Caki2 (cell line): ENCODE data around the gene AK4. TPM values are rescaled to one million over a fixed set of nuclear protein-coding genes. Genes with fewer than 3 reads are reported as not detected.

Experiments
- DNase-seq: peaks from one replicate; pipeline ENCODE4 v3.0.0-alpha.2; 2015; ENCODE audit warnings: low read depth
- in situ Hi-C: cut with HindIII; loops from 2 replicates; pipeline ENCODE4 v1.10.0; 2016; ENCODE audit warnings: low sequenced_read_pairs, low pct_unique_long_range_greater_than_20kb, mixed read lengths
- total RNA-seq: library from RNA; depleted of rRNA; stranded (reverse); fragments of >200 nt; shearing (Covaris generic); gene quantifications from 2 replicates; pipeline ENCODE4 v1.2.3, GENCODE V29; 2014; ENCODE audit warnings: low replicate concordance

Gene AK4
- total RNA-seq, 1 experiment from 2014 or later = 14.0 TPM

DNA sequence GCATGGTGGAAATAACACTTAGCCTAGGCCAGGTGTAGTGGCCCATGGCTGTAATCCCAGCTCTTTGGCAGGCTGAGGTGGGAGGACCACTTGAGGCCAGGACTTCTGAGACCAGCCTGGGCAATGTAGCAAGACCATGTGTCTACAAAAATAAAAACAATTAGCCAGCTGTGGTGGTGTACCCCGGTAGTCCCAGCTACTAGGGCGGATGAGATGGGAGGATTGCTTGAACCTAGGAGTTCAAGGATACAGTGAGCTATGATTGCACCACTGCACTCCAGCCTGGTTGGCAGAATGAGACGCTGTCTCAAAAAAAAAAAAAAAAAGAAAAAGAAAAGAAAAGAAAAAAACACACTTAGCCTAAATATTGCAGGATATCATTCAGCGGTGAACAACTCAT lies 20.9 kb downstream of the AK4 start:
- no peak for DNase-seq
- in situ Hi-C loops = no loop called here

DNA sequence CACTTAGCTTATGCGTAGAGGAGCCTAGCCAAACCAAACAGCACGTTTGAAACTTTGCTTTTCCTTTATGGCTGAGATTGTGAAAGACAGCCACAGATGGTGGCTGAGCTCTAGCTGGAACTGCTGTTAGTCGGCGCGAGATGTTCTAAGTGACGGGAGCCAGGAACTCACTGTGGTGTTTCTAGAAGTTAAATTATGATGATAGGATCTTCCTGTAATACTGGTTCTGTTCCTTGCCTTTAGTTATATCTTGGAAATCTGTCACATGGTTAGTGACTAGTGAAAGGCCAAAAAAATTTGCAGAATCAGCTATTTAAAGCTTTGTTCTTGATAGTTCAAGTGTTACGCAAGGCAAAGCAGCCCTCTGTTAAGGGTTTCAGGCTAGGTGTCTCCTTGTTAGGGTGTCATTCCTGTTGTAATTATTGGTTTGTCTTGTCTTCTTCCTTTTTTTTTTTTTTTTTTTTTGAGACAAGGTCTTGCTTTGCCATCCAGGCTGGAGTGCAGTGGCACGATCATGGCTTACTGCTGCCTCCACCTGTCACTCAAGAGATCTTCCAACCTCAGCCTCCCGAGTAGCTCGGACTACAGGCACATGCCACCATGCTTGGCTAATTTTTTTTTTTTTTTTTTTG lies 22.6 kb downstream of the AK4 start:
- in situ Hi-C loops = no loop called here
- DNase-seq = no peak

DNA sequence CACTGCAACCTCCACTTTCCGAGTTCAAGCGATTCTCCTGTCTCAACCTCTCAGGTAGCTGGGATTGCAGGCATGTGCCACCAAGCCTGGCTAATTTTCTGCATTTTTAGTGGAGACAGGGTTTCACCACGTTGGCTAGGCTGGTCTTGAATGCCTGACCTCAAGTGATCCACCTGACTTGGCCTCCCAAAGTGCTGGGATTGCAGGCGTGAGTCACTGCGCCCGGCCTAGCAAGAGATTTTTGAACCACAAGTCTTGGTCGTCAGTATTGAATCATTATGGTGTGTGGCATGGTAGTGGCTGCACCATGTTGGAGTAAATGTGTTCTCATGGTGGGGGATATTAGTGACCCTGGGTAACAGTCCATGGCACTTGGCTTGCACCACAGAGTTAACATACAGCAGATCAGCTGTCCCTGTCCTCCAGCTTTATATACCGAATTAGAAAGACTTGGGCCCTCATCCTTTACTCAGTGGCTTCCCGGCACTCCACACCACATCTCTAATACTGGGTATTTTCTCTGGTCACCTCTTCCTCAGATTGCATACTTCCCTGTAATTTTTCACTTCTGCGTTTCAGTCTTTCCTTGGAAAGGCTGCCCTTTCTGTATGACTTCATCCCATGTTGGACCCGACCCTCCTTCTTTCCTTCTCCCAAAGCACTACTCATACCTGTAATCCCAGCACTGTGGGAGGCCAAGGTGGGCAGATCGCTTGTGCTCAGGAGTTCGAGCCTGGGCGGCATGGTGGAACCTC lies 25.1 kb downstream of the AK4 start:
- in situ Hi-C loops = no loop called here
- DNase-seq = peak; percentile 23

DNA sequence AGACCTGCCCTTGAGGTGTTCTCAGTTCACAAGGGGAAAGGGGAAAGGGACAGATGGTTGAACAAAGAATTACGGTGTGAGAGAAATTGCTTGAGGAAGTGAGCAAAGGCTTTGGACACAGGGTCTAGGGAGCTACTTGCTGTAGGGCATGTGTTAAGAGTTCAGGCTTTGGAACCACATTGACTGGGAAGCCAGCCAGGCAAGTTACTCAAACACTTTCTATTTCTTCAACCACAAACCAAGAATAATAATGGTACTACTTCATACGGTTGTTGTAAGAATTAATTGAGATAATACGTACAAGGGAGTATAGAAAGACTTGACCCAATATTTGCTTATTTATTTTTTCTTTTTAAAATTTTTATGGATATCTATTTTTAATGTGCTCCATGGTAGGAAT lies 26.6 kb downstream of the AK4 start:
- peak; percentile 78 for DNase-seq
- in situ Hi-C loops = no loop called here

DNA sequence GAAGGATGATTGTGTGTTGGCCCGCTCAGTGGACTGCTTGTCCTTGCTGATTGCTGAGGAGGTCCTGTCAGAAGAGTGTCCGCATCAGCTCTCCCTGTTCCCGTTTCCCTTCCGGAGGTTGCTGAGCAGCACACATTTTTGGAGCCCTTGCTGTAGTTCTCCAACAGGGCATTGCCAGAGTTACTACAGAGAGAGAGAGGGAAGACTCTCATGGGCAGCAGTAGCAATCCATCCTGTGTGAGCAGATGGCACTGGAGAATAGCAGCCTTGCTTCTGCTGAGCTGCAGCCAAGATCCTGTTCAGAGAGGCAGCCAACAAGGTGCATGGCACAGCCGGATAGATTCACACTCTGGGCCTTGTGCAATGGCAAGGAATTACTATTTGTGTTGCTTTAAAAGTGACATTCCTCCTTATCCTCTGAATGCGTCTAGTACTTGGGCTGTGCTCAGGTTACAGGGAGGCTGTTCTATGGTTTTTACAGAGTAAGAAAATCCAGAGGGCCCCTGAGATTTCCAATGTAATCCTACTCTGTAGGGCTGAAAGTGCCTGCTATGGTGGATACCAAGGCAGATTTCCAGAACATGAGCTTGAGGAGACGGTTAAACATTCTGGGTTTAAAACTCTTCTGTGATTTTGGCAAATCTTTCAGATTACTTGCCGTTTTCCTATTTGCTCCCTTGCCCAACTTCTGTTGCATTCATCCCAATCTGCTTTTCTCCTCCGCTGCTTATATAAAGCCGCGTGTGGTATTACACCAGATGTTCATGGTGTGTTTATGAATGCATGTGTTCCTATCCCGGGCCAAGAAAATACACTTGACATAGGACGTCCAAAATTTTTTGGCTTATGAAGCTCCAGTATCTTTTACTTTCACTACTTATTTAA lies 27.4 kb downstream of the AK4 start:
- no peak for DNase-seq
- in situ Hi-C loops = no loop called here

DNA sequence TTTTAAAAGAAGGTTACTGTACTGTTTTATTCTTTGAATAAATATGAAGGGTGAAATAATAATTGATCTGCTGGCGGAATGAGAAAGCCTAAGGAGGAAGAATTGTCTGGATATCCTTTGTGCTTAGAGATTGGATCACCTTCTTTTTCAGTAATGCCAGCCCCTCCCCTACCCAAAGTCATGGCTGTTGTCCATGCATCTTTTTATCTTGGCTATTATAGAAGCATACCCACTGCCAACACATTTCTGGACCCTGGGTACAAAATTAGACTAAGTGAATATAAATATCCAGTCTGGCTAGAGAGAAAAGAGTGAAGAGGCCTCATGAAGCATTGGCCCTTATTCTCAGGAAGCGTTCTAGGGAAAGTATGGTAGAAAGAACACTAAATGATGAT lies 28.1 kb downstream of the AK4 start:
- in situ Hi-C loops = no loop called here
- DNase-seq = no peak

DNA sequence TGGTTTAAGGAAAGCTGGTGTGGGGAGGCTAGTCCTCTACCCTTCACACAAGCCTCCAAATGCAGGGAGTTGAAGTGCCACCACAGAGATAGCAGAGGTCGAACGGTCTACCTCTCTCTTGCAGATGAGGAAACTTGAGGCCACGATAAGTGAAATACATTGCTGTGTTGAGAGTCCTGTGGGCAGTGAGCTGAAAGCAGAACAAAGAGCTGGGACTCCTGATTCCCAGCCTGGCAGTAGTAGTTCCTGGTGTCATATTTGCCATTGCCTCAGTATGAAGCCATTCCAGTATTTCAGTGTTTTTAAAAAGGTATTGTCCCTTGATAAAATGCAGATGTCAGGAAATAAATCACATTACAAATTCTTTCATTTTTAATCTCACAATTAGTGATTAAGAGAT lies 28.6 kb downstream of the AK4 start:
- DNase-seq = no peak
- in situ Hi-C loops = no loop called here

DNA sequence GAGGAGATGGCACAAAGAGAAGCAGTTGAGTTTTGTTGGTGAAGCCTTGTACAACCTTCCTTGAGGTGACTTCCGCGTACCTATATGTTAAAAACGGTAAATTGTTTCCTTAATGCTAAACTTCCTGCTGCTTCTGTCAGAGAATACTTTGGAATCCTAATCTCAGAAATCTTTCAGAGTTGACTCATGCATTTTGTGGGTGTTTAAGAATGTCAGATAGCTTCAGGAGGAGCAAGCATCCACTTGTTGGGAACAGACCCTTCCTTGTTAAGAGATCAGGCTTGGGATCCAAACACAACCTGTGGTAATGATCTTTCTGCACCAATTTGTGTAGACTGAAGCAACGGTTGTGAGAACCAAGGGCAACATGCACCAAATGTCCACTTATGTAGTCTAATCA lies 29.5 kb downstream of the AK4 start:
- in situ Hi-C loops = no loop called here
- DNase-seq = peak; percentile 40

DNA sequence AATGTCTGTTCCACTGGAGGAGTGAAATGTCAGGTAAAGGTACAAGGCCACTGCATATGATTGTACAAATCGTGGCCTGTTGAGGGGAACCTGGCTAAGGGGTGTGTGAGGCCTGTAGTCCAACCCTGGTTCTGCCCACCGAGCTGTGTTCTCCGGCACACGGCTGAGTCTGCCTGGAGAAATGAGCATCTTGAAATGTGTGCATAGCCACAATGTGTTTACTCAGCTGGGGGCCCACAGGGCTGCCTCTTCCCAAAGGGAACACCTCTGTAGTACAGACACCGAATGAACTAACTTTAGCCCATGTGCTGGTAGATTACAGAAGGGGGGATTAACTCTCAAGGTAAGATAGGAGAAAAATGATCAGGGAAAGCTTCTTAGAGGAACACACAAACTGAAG lies 30.2 kb downstream of the AK4 start:
- in situ Hi-C loops = no loop called here
- no peak for DNase-seq

DNA sequence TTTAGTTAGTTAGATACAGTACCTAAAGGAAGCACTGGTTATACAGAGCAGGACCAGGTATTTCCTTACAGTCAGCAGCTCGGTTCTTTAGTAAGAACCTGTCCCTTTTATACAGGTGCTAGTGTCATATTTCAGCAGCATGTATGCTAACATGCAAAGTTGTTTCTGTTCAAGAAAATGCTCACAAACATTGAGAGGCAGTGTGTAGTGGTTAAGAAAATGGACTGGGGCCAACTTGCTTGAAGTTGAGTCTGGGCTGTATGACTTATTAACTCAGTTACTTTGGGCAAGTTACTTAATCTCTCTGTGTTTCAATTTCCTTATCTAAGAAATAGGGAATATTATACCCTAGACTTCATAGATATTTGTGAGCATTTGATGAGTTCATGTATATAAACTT lies 31.1 kb downstream of the AK4 start:
- DNase-seq = no peak

DNA sequence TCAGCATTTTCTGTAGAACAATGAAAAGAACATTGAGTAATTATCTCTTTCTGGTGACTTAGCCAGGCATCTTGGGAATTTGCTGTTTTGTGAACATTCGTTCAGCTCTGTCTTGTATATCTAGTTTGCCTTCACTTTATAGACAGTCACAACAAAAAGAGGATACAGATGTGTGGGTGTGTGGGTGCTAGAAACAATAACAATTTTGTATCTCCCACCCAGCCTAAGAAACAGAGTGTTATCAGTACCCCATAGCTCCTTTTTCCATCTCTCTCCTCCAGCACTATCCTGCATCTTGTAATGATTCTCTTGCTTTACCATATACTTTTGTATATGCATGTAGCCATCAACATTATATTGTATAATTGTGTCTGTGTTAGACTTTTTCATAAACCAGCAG lies 33.0 kb downstream of the AK4 start:
- in situ Hi-C loops = no loop called here
- no peak for DNase-seq

More for the DNA sequence above, 31.1 kb downstream of the AK4 start:
- in situ Hi-C loops = no loop called here

DNA sequence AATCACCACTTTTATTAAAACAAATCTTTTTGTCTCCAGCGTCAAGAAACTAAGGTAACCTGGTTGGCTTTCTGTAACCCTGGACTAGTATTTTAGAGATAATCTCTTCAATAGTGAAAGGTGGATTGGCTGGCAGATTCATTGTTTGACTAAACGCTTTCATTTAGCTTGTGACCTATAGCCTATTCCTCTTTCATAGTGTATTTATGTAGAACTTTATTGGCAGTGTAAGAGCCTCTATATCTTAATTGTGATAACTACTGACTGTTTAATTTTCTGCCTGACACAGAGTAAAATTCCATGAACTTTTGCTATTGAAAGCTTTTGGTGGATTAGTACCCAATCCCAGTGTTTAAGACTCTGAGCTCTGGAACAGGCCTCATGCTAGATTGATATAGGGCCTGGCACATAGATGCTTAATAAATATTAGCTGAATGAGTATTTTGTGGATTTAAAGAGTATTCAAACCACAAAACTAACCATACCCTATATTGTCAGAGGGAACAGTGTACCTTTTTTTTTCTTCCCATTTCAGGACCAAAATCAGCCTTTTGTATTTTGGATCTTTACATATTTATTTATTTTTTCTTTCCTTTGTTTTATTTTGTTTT lies 34.8 kb downstream of the AK4 start:
- no peak for DNase-seq
- in situ Hi-C loops = no loop called here

DNA sequence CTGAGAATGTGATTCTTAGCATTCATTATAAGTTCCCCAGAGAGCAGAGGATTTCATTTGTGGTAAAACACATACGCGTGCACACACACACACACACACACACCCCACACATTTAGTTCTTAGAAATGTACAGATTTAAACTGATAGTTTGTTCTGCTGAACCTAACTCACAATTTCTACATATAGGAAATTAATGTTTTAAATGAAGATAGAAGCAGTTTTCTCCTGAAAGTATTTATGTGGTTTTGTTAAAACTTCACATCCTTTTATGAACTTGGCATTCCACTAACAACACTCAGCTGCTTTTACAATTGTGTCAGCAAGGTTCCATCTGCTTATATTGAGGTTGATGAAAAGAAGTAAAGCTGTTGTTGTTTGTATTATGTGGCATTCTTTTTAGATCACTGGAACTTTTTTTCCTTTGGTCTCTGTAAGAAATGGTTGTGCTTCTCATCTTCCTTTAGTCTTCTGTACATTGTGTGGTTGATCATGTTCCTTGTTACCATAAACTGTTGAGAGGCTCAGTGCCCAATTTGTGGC lies 41.6 kb downstream of the AK4 start:
- no peak for DNase-seq
- in situ Hi-C loops = no loop called here

DNA sequence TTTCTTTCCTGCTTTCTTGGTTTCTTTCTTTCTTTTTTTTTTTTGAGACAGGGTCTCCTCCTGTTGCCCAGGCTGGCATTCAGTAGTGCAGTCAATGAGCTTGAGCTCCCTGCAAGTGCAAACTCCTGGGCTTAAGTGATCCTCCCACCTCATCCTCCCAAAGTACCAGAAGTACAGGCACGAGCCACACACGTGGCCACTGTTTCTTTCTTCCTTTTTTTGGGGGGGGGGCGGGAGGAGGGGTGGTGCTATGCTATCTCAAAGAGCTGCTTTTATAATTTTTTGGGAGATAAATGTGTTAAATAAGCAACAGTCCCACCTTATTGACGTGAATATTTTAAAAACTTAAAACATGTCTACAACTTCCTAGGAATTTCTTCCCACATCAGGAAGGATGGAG lies 42.2 kb downstream of the AK4 start:
- DNase-seq = no peak
- in situ Hi-C loops = no loop called here

DNA sequence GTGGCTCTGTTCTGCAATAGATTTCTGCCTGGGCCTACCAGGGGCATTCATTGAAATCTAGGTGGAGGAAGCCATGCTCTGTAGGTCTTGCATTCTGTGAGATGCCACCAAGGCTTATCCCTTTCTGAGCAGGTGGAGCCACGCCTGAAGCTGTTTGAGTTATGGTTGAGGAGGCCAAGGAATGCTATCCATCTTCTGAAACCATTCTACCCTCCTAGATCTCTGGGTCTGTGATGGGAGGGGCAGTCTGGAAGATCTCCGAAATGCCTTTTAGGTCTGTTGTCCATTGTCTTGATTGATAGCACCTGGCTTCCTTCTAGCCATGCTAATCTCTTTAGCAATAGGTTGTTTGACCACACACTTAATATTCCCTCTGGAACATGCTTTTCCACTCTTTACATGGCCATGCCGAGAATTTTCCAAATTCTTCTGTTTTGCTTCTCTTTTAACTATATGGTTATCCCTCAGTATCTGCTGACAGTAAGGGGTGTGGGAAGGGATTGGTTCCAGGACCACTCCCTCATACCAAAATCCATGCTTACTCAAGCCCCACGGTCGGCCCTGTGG lies 45.2 kb downstream of the AK4 start:
- no peak for DNase-seq
- in situ Hi-C loops = no loop called here

DNA sequence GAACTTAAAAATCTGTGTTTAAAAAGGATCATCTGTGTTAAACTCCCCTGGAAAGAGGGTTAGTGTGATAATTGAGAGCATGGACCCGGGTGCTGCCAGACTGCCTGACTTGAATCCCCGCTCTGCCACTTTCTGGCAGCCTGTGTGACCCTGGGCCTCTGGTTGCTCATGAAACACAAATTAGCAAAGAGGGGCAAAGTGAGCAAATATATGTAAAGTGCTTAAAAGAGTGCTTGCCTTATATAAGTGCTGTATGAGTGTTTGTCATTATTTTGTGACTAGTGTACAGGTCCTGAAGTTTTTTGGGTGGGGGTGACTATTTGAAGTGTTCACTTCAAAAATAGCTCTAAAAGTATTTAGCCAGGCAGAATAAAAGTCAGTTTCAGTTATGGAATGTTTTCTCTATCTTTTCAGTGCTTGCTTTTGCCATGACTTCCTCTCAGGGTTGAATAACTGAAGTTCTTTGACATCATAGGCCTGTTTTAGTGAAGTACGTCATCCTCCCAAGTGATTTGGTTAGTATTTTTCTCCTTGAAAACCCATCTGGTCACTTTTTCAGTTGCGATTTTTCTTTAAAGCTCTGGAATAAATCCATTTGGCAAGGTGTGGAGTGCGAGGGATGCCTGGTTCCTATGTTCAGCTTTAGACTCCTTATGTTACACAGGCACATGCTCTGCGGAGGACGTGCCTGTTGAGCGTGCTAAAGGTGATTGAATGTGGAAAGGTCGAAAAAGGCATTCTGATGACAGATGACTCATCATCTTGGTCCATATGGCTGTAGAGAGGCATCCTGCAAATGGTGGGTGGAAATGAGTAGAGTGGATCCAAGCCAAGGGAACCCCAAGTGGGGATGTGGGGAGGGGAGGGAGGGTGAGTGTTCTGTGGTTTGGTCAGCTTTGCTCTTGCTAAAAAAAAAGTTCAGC lies 47.8 kb downstream of the AK4 start:
- DNase-seq = no peak
- in situ Hi-C loops = no loop called here

DNA sequence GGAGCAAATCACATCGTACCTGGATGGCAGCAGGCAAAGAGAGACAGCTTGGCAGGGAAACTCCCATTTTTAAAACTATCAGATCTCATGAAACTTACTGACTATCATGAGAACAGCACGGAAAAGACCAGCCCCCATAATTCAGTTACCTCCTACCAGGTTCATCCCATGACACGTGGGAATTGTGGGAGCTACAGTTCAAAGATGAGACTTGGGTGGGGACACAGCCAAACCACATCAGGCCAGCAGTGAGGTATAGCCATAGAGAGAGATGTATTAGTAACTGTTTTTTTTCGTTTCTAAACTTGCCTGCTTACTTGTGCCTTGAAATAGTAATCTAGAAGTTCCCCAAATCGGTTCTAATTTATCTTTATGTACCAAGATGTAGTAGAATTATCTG lies 48.9 kb downstream of the AK4 start:
- no peak for DNase-seq
- in situ Hi-C loops = no loop called here
